KBM-7 (cell line): Measurements from ENCODE around the gene CEP135.

Source experiments
- DNase-seq: peaks from one replicate; pipeline ENCODE4 v3.0.0-alpha.2; 2015
- in situ Hi-C: fragments of 300-500 bp; cut with MboI; formaldehyde crosslinking; loops from 2 replicates; pipeline ENCODE4 v1.14.3; 2020; ENCODE audit warnings: low sequenced_read_pairs, low pct_unique_long_range_greater_than_20kb, mixed read lengths

The CEP135 gene

GRCh38 chr4:56003606-56004005, 54.9 kb downstream of the CEP135 start:
- in situ Hi-C loops = no loop called here
- no peak for DNase-seq

GRCh38 chr4:56004235-56004634, 55.5 kb downstream of the CEP135 start:
- in situ Hi-C loops = no loop called here
- no peak for DNase-seq

GRCh38 chr4:56007154-56007553, 58.4 kb downstream of the CEP135 start:
- in situ Hi-C loops = no loop called here
- DNase-seq = no peak

GRCh38 chr4:56008206-56008605, 59.5 kb downstream of the CEP135 start:
- in situ Hi-C loops = no loop called here
- no peak for DNase-seq

- DNase-seq = no peak
- in situ Hi-C loops = no loop called here
These were observed 77.9 kb downstream of the CEP135 start for GRCh38 chr4:56026596-56026995.

GRCh38 chr4:56028165-56028564, 79.4 kb downstream of the CEP135 start:
- no peak for DNase-seq
- in situ Hi-C loops = no loop called here

GRCh38 chr4:56038487-56039162, 89.9 kb downstream of the CEP135 start:
- DNase-seq = no peak
- in situ Hi-C loops = no loop called here

- DNase-seq = no peak
- in situ Hi-C loops = no loop called here
These were observed 92.1 kb downstream of the CEP135 start for GRCh38 chr4:56040842-56041241.

GRCh38 chr4:56042225-56042624, 93.5 kb downstream of the CEP135 start:
- in situ Hi-C loops = no loop called here
- no peak for DNase-seq

GRCh38 chr4:56048383-56048701, 99.6 kb downstream of the CEP135 start:
- in situ Hi-C loops = no loop called here
- peak; percentile 61 for DNase-seq

GRCh38 chr4:56048702-56049431, 100.1 kb downstream of the CEP135 start:
- in situ Hi-C loops = no loop called here
- DNase-seq = peak; percentile 62

- DNase-seq = peak; percentile 26
- in situ Hi-C loops = no loop called here
These were observed 101.9 kb downstream of the CEP135 start for GRCh38 chr4:56050625-56051024.

- in situ Hi-C loops = no loop called here
- DNase-seq = no peak
These were observed 102.4 kb downstream of the CEP135 start for GRCh38 chr4:56051029-56051709.

- no peak for DNase-seq
These were observed 102.9 kb downstream of the CEP135 start for GRCh38 chr4:56051710-56052075.

GRCh38 chr4:56052481-56052880, 103.7 kb downstream of the CEP135 start:
- in situ Hi-C loops = no loop called here
- no peak for DNase-seq

More at GRCh38 chr4:56051710-56052075, 102.9 kb downstream of the CEP135 start:
- in situ Hi-C loops = no loop called here

GRCh38 chr4:56052966-56053365, 104.2 kb downstream of the CEP135 start:
- no peak for DNase-seq
- in situ Hi-C loops = no loop called here

GRCh38 chr4:56055027-56055977, 106.6 kb downstream of the CEP135 start:
- in situ Hi-C loops = no loop called here

GRCh38 chr4:56055991-56056390, 107.2 kb downstream of the CEP135 start:
- in situ Hi-C loops = no loop called here
- no peak for DNase-seq

More at GRCh38 chr4:56055027-56055977, 106.6 kb downstream of the CEP135 start:
- DNase-seq = no peak

GRCh38 chr4:56058555-56058954, 109.8 kb downstream of the CEP135 start:
- in situ Hi-C loops = no loop called here
- DNase-seq = no peak
